Stimulated activated naive CD8-positive, alpha-beta T cell treated with anti-CD3 and anti-CD28 coated beads, Interleukin-15, amount 100 ng/mL, for 72 hours (primary cell): Measurements from ENCODE around the gene BCL7B.
"Not testable (repeated sequence)": the region's sequence is repeated elsewhere in the genome, so short reads cannot be mapped to it uniquely, and the experiment has no call there.

ENCODE experiments used
- ATAC-seq: fragments of 150-1000 bp; cut with Tn5 transposase; 2 replicates; pipeline ENCODE4 v1.10.0; 2021; ENCODE audit warnings: mild to moderate bottlenecking, moderate library complexity
- DNase-seq, 2 donors: peaks; one replicate each; pipeline ENCODE4 v3.0.0; 2021 to 2022
- H3K27ac Mint-ChIP-seq, 2 donors: one replicate each; pipeline ENCODE4 v1.8.0; 2022; ENCODE audit warnings: mild to moderate bottlenecking in 2 of 2, mixed read lengths in 2 of 2, moderate library complexity in 2 of 2
- H3K27me3 Mint-ChIP-seq: one replicate; pipeline ENCODE4 v1.8.0; 2022; ENCODE audit warnings: mixed read lengths
- H3K4me1 Mint-ChIP-seq: one replicate; pipeline ENCODE4 v1.8.0; 2022; ENCODE audit warnings: mild to moderate bottlenecking, mixed read lengths
- H3K4me3 Mint-ChIP-seq, 2 donors: one replicate each; pipeline ENCODE4 v1.8.0; 2022; ENCODE audit warnings: mild to moderate bottlenecking in 2 of 2, mixed read lengths in 2 of 2, moderate library complexity in 1 of 2
- H3K9me3 Mint-ChIP-seq, 2 donors: one replicate each; pipeline ENCODE4 v1.8.0; 2022; ENCODE audit warnings: mixed read lengths in 2 of 2

BCL7B gene

GRCh38 chr7:73526896-73527821 lies 30.3 kb downstream of the BCL7B start:
- Mint-ChIP-seq H3K4me1 (peaks cover 52% of the 10 kb centered on the region), H3K27ac (peak overlapping the region; percentile 55 to 85), H3K9me3 (no peaks in the 10 kb centered on the region), H3K27me3 (no peaks in the 10 kb centered on the region), H3K4me3 (peak overlapping the region; percentile 65)
- peak; percentile 6 to 23 for DNase-seq
- ATAC-seq: no peak

- not testable (repeated sequence) for H3K27me3 Mint-ChIP-seq
- peak overlapping the region; percentile 76 to 86 for H3K4me3 Mint-ChIP-seq
- H3K27ac Mint-ChIP-seq: peak overlapping the region; percentile 27 to 73
These were observed 31.4 kb downstream of the BCL7B start for GRCh38 chr7:73526158-73526494.

GRCh38 chr7:73522105-73522872 lies 35.2 kb downstream of the BCL7B start, which contains the start of gene BAZ1B:
TSS of gene BAZ1B (minus strand) at chr7:73522293. CDS start at chr7:73521933, 360 bp downstream.
- DNase-seq: peak; percentile 96 to 98
- peak within 1 kb of the TSS; percentile 91 to 98 for H3K4me3 Mint-ChIP-seq
- no peaks in the 10 kb centered on the region for H3K27me3 Mint-ChIP-seq
- ATAC-seq: peak; percentile 95
- peaks cover 73% of the 10 kb centered on the region for H3K4me1 Mint-ChIP-seq
- peak within 1 kb of the TSS; percentile 99 to 100 for H3K27ac Mint-ChIP-seq
- H3K9me3 Mint-ChIP-seq: no peaks in the 10 kb centered on the region

More at GRCh38 chr7:73526158-73526494, 31.4 kb downstream of the BCL7B start:
- DNase-seq, H3K9me3 Mint-ChIP-seq, ATAC-seq: not testable (repeated sequence)
- H3K4me1 Mint-ChIP-seq: peaks cover 52% of the 10 kb centered on the region

- no peaks in the 10 kb centered on the region for H3K27me3 Mint-ChIP-seq
- DNase-seq (no peak), ATAC-seq (peak; percentile 63)
- peak overlapping the region; percentile 99 to 100 for H3K27ac Mint-ChIP-seq
- H3K9me3 Mint-ChIP-seq: no peaks in the 10 kb centered on the region
- peak overlapping the region; percentile 91 to 98 for H3K4me3 Mint-ChIP-seq
- peaks cover 70% of the 10 kb centered on the region for H3K4me1 Mint-ChIP-seq
These were observed 35.8 kb downstream of the BCL7B start for GRCh38 chr7:73521636-73522104.

GRCh38 chr7:73520673-73521635 lies 36.5 kb downstream of the BCL7B start:
- Mint-ChIP-seq H3K9me3 (no peaks in the 10 kb centered on the region), H3K4me1 (peaks cover 65% of the 10 kb centered on the region), H3K4me3 (peak overlapping the region; percentile 91 to 98), H3K27me3 (no peaks in the 10 kb centered on the region), H3K27ac (peak overlapping the region; percentile 98)
- ATAC-seq (no peak), DNase-seq (peak in 1 of 2 donors; percentile 2)

GRCh38 chr7:73519867-73520672 lies 37.4 kb downstream of the BCL7B start:
- H3K27ac Mint-ChIP-seq: peak overlapping the region; percentile 98
- ATAC-seq: no peak
- no peaks in the 10 kb centered on the region for H3K27me3 Mint-ChIP-seq
- peaks cover 64% of the 10 kb centered on the region for H3K4me1 Mint-ChIP-seq
- H3K4me3 Mint-ChIP-seq: peak overlapping the region; percentile 91 to 98
- DNase-seq: peak; percentile 5 to 21
- H3K9me3 Mint-ChIP-seq: no peaks in the 10 kb centered on the region

- Mint-ChIP-seq H3K4me1 (peaks cover 67% of the 10 kb centered on the region), H3K9me3 (no peaks in the 10 kb centered on the region), H3K27ac (peak overlapping the region in 1 of 2 donors; percentile 66), H3K4me3 (peak overlapping the region; percentile 71 to 98), H3K27me3 (no peaks in the 10 kb centered on the region)
- DNase-seq: no peak
- no peak for ATAC-seq
These were observed 39.0 kb downstream of the BCL7B start for GRCh38 chr7:73518470-73518869.

GRCh38 chr7:73517241-73517995 lies 40.1 kb downstream of the BCL7B start:
- DNase-seq: no peak
- Mint-ChIP-seq H3K27ac (peak overlapping the region in 1 of 2 donors; percentile 12), H3K4me3 (no peak overlapping the region), H3K9me3 (no peaks in the 10 kb centered on the region), H3K27me3 (no peaks in the 10 kb centered on the region), H3K4me1 (peaks cover 67% of the 10 kb centered on the region)
- ATAC-seq: no peak

- Mint-ChIP-seq H3K27me3 (no peaks in the 10 kb centered on the region), H3K9me3 (no peaks in the 10 kb centered on the region), H3K4me3 (no peak overlapping the region), H3K27ac (peak overlapping the region in 1 of 2 donors; percentile 87), H3K4me1 (peaks cover 62% of the 10 kb centered on the region)
- ATAC-seq (peak; percentile 37), DNase-seq (no peak)
These were observed 42.3 kb downstream of the BCL7B start for GRCh38 chr7:73515178-73515577.

- no peak overlapping the region for H3K4me3 Mint-ChIP-seq
- H3K9me3 Mint-ChIP-seq: no peaks in the 10 kb centered on the region
- H3K4me1 Mint-ChIP-seq: peaks cover 34% of the 10 kb centered on the region
- no peak for DNase-seq
- no peaks in the 10 kb centered on the region for H3K27me3 Mint-ChIP-seq
- H3K27ac Mint-ChIP-seq: no peak overlapping the region
- ATAC-seq: no peak
These were observed 45.3 kb downstream of the BCL7B start for GRCh38 chr7:73512018-73512780.

GRCh38 chr7:73509463-73509862 lies 48.0 kb downstream of the BCL7B start:
- H3K4me3 Mint-ChIP-seq: no peak overlapping the region
- H3K9me3 Mint-ChIP-seq: no peaks in the 10 kb centered on the region
- ATAC-seq: no peak
- no peak overlapping the region for H3K27ac Mint-ChIP-seq
- no peaks in the 10 kb centered on the region for H3K27me3 Mint-ChIP-seq
- no peak for DNase-seq
- H3K4me1 Mint-ChIP-seq: peaks cover 18% of the 10 kb centered on the region

- no peak for ATAC-seq
- Mint-ChIP-seq H3K4me1 (no peaks in the 10 kb centered on the region), H3K27ac (no peak overlapping the region), H3K9me3 (no peaks in the 10 kb centered on the region), H3K27me3 (no peaks in the 10 kb centered on the region), H3K4me3 (no peak overlapping the region)
- no peak for DNase-seq
These were observed 49.9 kb downstream of the BCL7B start for GRCh38 chr7:73507556-73507955.

GRCh38 chr7:73504920-73505319 lies 52.6 kb downstream of the BCL7B start:
- no peak for ATAC-seq
- H3K27ac Mint-ChIP-seq: peak overlapping the region in 1 of 2 donors; percentile 86
- H3K4me1 Mint-ChIP-seq: no peaks in the 10 kb centered on the region
- DNase-seq: no peak
- no peak overlapping the region for H3K4me3 Mint-ChIP-seq
- H3K9me3 Mint-ChIP-seq: no peaks in the 10 kb centered on the region
- H3K27me3 Mint-ChIP-seq: no peaks in the 10 kb centered on the region
